SJCRH30 (cell line): ENCODE measurements around the gene STRADA. TPM values are rescaled to one million over a fixed set of nuclear protein-coding genes. Genes with fewer than 3 reads are reported as not detected.
A peak's percentile ranks its signal among the peaks of the same experiment; 100 is the strongest.

Experiments
- DNase-seq, 2 experiments: peaks; one replicate each; pipeline ENCODE4 v3.0.0-alpha.2; 2015 to 2020
- H3K27ac ChIP-seq: fragments of 250-450 bp; sonication (Bioruptor Pico); 2 replicates; pipeline ENCODE4 v1.5.1; 2020; ENCODE audit warnings: mild to moderate bottlenecking, moderate library complexity
- H3K27me3 ChIP-seq: fragments of 250-450 bp; sonication (Bioruptor Pico); 2 replicates; pipeline ENCODE4 v1.5.1; 2020; ENCODE audit warnings: mild to moderate bottlenecking, moderate library complexity
- H3K36me3 ChIP-seq: fragments of 250-450 bp; sonication (Bioruptor Pico); 2 replicates; pipeline ENCODE4 v1.5.1; 2020; ENCODE audit warnings: mild to moderate bottlenecking, moderate library complexity
- H3K4me1 ChIP-seq: fragments of 250-450 bp; sonication (Bioruptor Pico); 2 replicates; pipeline ENCODE4 v1.5.1; 2020; ENCODE audit warnings: mild to moderate bottlenecking, moderate library complexity
- H3K4me3 ChIP-seq: fragments of 250-450 bp; sonication (Bioruptor Pico); 2 replicates; pipeline ENCODE4 v1.5.1; 2020; ENCODE audit warnings: mild to moderate bottlenecking, moderate library complexity
- H3K9me3 ChIP-seq: fragments of 250-450 bp; sonication (Bioruptor Pico); replicated peaks from 2 replicates; pipeline ENCODE4 v1.5.1; 2020; ENCODE audit warnings: mild to moderate bottlenecking, moderate library complexity
- total RNA-seq: library from RNA; depleted of rRNA; stranded (reverse); fragments of >200 nt; shearing (Covaris generic); gene quantifications from 2 replicates; pipeline ENCODE4 v1.2.3, GENCODE V29; 2014; rRNA removed

The STRADA gene
- total RNA-seq = 16.8 and 23.2 TPM in 2 replicates

DNA sequence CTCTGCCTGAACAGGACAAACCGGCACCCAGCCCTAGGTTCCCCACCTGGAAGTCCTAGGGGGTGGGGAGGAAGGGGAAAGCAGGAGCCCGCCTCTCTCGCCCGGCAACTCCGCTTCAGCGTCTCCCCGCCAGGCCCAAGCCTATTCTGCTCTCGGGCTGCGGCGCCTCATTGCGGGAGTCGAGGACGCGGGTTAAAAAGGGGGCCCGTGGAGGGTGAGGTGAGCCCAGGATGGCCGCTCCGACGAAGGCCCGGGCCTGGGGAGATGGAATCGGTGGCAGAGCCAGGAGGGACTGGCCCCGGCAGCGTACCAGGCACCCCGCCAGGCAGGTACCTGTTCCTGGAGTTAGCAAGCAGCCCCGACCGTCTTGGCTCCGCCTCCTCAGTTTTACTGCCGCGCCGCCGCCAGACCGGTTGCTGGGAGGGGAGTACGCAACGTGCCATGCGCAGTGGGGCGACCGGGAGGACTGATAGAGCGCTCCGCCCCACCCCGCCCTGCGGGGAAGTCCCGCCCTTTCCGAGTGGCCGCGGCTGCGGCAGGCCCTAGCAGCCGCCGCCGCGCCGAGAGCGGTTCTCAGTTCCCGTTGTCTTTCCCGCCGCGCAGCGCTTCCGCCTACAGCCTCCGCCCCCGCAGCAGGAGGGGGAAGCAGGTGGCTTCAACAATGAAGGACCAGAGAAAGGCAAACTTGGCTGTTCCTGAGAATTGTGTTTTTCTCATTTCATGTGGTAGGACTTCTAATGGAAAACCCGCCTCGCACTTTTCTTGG is at the start of gene STRADA:
STRADA (minus strand) TSS at position 392 of the 766 bp plus-strand sequence. CDS start 13,430 bp downstream, outside the sequence.
- Histone ChIP-seq H3K27me3 (no peaks in the 10 kb centered on the region), H3K9me3 (no peaks in the 10 kb centered on the region), H3K4me3 (peak within 1 kb of the TSS; percentile 82), H3K4me1 (no peaks in the 10 kb centered on the region), H3K27ac (peak within 1 kb of the TSS; percentile 56), H3K36me3 (peaks cover 10% of the 10 kb centered on the region)
- peak; percentile 96 to 97 for DNase-seq

DNA sequence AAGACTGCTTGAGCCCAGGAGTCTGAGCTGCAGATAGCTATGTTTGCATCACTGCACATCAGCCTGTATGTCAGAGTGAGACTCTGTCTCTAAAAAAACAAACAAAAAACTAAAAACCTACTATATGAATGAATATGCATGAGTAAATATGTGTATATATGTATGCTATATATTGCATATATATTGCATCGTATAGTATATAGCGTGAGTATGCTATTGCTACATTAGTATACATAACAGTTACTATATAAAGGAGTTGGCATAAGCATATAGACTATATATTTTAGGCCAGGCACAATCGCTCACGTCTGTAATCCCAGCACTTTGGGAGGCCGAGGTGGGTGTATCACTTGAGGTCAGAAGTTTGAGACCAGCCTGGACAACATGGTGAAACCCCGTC is 48.5 kb upstream of the STRADA start:
- Histone ChIP-seq H3K4me3 (no peak overlapping the region), H3K36me3 (peaks cover 68% of the 10 kb centered on the region), H3K4me1 (no peaks in the 10 kb centered on the region), H3K27me3 (no peaks in the 10 kb centered on the region), H3K27ac (no peak overlapping the region), H3K9me3 (no peaks in the 10 kb centered on the region)
- DNase-seq = no peak

DNA sequence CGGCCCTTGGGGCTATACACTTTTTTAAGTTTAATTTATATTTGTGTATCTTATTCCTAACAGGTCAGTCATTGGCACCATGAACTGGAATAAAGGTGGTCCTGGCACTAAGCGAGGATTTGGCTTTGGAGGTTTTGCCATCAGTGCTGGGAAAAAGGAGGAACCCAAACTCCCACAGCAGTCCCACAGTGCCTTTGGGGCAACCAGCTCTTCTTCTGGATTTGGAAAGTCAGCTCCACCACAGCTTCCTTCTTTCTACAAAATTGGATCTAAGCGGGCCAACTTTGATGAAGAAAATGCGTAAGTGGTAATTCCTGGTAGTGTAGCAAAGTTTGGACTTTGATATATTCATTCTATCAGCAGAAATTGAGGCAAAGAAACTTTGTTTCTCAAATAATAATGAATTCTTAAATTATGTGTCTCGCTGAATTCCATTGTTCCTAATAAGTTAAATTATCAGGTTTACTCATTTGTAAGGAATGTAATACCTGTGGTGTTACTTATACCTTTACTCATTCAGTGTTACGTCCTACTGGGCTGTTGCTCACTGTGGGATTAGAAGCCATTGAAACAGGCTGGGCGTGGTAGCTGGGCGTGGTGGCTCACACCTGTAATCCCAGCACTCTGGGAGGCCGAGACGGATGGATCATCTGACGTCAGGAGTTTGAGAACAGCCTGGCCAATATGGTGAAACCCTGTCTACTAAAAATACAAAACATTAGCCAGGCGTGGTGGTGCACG is 45.5 kb upstream of the STRADA start:
- peaks cover 65% of the 10 kb centered on the region for H3K36me3 ChIP-seq
- no peaks in the 10 kb centered on the region for H3K9me3 ChIP-seq
- no peaks in the 10 kb centered on the region for H3K27me3 ChIP-seq
- no peaks in the 10 kb centered on the region for H3K4me1 ChIP-seq
- no peak for DNase-seq
- H3K4me3 ChIP-seq = no peak overlapping the region
- H3K27ac ChIP-seq = no peak overlapping the region

DNA sequence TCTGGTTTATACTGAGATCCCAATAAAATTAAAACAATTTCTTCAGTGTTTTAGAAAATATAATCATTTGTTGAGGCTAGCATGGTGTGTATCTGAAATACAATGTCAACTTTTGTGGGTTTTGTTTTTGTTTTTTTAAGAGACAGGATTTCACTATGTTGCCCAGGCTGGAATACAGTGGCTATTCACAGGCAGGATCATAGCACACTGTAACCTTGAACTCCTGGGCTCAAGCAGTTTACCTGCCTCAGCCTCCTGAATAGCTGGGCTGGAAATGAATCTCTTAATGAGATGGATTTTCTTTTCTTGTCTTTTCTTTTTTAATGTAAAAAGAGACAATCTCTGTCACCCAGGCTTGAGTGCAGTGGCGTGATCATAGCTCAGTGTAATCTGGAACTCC is 44.5 kb upstream of the STRADA start:
- Histone ChIP-seq H3K27me3 (no peaks in the 10 kb centered on the region), H3K4me3 (no peak overlapping the region), H3K36me3 (peaks cover 58% of the 10 kb centered on the region), H3K4me1 (no peaks in the 10 kb centered on the region), H3K27ac (no peak overlapping the region), H3K9me3 (no peaks in the 10 kb centered on the region)
- no peak for DNase-seq

- H3K9me3 ChIP-seq = no peaks in the 10 kb centered on the region
- no peak for DNase-seq
- H3K27ac ChIP-seq = no peak overlapping the region
- H3K36me3 ChIP-seq = peaks cover 55% of the 10 kb centered on the region
- H3K4me3 ChIP-seq = no peak overlapping the region
- no peaks in the 10 kb centered on the region for H3K4me1 ChIP-seq
- H3K27me3 ChIP-seq = no peaks in the 10 kb centered on the region
These were observed 44.0 kb upstream of the STRADA start for GRCh38 chr17:63785556-63785955.

- Histone ChIP-seq H3K27ac (no peak overlapping the region), H3K36me3 (peaks cover 43% of the 10 kb centered on the region)
These were observed 41.9 kb upstream of the STRADA start for GRCh38 chr17:63783522-63783921.

DNA sequence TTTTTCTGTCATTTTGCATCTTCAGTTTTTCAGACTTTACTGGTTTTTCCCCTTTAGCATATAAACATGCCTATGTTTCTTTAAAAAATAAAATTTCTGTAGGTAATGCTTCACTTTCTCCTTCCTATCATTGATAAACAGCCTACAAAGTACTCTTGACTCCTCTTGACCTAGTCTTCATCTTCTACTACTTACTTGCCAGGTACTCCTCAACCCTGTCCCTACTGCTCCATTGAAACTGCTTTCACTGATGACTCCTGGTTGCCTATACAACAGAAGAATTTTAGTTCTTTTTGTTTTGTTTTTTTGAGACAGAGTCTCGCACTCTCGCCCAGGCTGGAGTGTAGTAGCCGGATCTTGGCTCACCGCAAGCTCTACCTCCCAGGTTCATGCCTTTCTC is 39.3 kb upstream of the STRADA start:
- Histone ChIP-seq H3K36me3 (peaks cover 37% of the 10 kb centered on the region), H3K27ac (no peak overlapping the region), H3K9me3 (no peaks in the 10 kb centered on the region), H3K4me3 (no peak overlapping the region), H3K4me1 (no peaks in the 10 kb centered on the region), H3K27me3 (no peaks in the 10 kb centered on the region)
- no peak for DNase-seq

More at GRCh38 chr17:63783522-63783921, 41.9 kb upstream of the STRADA start:
- Histone ChIP-seq H3K27me3 (no peaks in the 10 kb centered on the region), H3K4me3 (no peak overlapping the region), H3K4me1 (no peaks in the 10 kb centered on the region), H3K9me3 (no peaks in the 10 kb centered on the region)
- no peak for DNase-seq

DNA sequence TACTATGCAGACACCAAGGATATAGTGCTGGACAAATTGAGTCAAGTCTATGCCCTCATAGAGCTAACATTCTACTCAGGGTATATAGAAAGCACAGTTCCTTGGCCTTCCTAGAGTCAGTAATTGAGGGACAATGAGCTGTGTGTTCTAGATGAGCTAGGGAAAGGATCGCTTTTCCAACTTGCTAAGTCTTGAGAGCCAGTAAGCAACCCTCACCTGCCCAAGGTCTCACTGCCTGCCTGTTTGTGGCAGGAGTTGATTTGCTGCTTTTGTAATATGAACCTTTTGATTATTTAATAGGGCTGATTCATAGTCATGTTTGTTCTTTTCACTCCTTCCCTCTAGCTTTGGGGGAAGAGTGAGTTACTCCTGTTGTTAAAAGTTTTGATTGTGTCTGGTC is 38.9 kb upstream of the STRADA start:
- DNase-seq = peak; percentile 4 to 32
- peaks cover 38% of the 10 kb centered on the region for H3K36me3 ChIP-seq
- no peaks in the 10 kb centered on the region for H3K4me1 ChIP-seq
- H3K27me3 ChIP-seq = no peaks in the 10 kb centered on the region
- H3K4me3 ChIP-seq = no peak overlapping the region
- H3K27ac ChIP-seq = no peak overlapping the region
- no peaks in the 10 kb centered on the region for H3K9me3 ChIP-seq

DNA sequence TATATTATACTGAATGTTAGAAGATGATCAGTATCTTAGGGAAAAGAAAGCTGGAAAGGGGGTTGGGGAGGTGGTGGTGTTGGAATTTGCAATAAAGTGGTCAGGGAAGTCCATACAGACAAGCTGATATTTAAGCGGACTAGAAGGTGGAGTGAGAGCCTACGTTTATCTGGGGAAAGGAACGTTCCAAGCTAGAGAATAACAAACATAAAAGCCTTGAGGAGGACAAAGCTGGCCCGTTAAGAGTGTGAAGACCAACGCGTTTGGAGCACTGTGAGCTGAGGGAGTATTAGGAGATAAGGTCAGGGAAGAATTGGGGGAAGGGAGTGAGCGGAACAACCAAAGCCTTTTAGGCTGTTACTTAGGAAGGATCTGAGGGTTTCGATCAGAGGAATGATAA is 33.8 kb upstream of the STRADA start:
- no peaks in the 10 kb centered on the region for H3K4me1 ChIP-seq
- DNase-seq = peak in 1 of 2 experiments; percentile 2
- H3K36me3 ChIP-seq = peaks cover 15% of the 10 kb centered on the region
- H3K4me3 ChIP-seq = peak overlapping the region; percentile 74
- no peaks in the 10 kb centered on the region for H3K27me3 ChIP-seq
- no peak overlapping the region for H3K27ac ChIP-seq
- no peaks in the 10 kb centered on the region for H3K9me3 ChIP-seq

DNA sequence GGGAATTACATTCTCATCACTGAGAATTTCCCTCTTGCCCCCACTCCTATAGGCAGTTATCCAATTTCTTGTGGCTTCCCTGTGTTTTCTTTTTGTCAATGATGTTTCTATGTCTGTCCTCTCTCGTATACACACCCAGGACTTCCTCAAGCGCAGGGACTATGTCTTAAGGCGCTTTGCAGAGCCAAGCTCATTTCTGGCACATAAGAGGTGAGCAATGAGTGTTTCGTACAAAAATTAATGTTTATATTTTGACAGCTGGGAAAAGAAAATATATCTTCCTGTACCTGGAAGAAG is 33.3 kb upstream of the STRADA start:
- no peaks in the 10 kb centered on the region for H3K27me3 ChIP-seq
- peak in 1 of 2 experiments; percentile 8 for DNase-seq
- H3K4me1 ChIP-seq = no peaks in the 10 kb centered on the region
- H3K36me3 ChIP-seq = peaks cover 13% of the 10 kb centered on the region
- no peaks in the 10 kb centered on the region for H3K9me3 ChIP-seq
- H3K27ac ChIP-seq = peak overlapping the region; percentile 96; the same call in 1 of the 2 replicates
- peak overlapping the region; percentile 74 for H3K4me3 ChIP-seq

DNA sequence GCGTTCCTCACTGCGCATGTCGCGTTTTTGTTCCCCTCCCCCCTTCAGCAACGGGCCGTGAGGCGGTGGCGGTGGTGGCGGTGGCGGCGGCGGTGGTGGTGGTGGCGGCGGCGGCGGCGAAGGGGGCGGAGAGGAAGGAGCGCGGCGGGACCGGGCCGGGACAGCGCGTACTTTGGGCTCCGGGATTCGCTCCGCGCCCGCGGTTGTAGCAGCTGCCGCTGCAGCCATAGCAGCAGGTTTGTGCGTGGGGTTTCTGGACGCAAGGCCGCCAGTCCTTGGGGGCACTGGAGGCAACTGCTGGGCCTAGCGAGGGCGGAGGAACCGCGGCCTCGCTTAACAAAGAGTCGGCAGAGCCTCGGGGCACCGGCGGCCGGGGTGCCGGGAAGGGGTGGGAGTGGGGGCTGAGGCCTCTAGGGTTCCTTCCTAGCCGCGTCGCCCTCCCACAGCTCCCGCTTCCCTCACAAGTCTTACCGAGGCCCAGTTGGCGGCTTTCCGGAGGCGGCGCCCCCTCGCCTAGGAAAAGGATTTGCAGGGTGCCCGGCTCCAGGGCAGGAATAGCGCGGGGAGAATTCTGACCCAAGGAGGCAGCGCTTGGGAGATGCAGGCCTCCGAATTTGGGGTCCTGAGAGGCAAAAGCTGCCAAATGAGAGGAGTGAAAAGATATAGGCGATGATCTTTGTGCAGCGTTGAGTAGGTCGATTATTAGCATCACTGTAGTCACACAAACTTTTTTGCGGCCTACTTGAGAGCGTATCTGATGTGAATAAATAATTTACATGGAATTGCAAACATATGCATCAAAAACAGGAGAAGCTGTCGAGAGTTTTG is 32.8 kb upstream of the STRADA start, which contains the start of gene DDX42:
DDX42 (plus strand) TSS at position 30 of the 828 bp plus-strand sequence. CDS start 12,880 bp downstream, outside the sequence.
- peak; percentile 54 to 63 for DNase-seq
- Histone ChIP-seq H3K4me1 (no peaks in the 10 kb centered on the region), H3K27me3 (no peaks in the 10 kb centered on the region), H3K27ac (peak within 1 kb of the TSS; percentile 96), H3K36me3 (peaks cover 13% of the 10 kb centered on the region), H3K9me3 (no peaks in the 10 kb centered on the region), H3K4me3 (peak within 1 kb of the TSS; percentile 74)

DNA sequence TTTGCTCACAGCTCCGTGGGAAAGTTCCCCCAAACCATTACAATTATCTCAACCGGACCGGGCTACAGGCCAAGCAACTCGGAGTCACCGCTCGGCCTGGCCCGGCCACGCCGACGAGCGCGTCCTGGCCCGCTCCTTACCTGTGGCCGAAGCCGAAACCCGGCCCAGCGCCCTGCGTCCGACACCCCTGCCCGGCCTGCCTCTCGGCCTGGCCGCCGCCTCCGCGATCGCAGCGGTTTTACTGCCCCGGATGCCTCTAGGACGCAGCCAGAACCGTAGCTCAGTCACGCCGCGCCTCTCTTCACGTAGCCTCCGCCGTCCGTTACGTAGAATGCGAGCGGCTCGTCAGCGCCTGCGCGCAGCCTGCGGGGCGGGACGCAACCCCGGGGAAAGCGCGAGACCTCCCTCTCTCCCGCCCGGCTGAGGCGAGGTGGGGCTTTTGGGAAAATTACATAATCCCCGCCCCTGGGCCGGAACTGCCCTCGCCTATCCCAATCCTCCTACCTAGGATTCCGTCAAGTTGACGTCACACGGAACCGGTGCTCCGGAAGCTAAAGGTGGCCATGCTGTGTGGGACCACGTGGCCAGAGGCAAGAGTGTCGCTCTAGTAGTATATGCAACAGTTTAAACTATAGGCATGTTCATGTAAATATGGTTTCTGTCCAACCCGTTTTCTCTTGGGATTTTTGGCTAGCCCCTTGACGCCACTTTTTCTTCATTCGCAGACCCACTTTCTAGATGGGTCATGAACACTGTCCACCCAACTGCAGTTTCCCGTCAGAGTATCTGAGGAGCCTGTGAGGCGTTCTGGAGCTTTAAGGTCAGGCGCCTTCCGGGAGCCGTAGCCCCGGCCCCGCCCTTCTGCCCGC is 31.9 kb upstream of the STRADA start, which contains the start of gene CCDC47:
CCDC47 (minus strand) TSS at position 326 of the 869 bp plus-strand sequence. CDS start 7,422 bp downstream, outside the sequence.
- no peaks in the 10 kb centered on the region for H3K9me3 ChIP-seq
- H3K4me1 ChIP-seq = no peaks in the 10 kb centered on the region
- peak within 1 kb of the TSS; percentile 96 for H3K27ac ChIP-seq
- peak; percentile 98 to 99 for DNase-seq
- no peaks in the 10 kb centered on the region for H3K27me3 ChIP-seq
- peak within 1 kb of the TSS; percentile 74 for H3K4me3 ChIP-seq
- H3K36me3 ChIP-seq = peaks cover 13% of the 10 kb centered on the region

- Histone ChIP-seq H3K27me3 (no peaks in the 10 kb centered on the region), H3K27ac (peak overlapping the region; percentile 96), H3K4me1 (no peaks in the 10 kb centered on the region), H3K9me3 (no peaks in the 10 kb centered on the region), H3K4me3 (peak overlapping the region; percentile 74), H3K36me3 (peaks cover 12% of the 10 kb centered on the region)
- DNase-seq = peak; percentile 29 to 48
These were observed 31.2 kb upstream of the STRADA start for GRCh38 chr17:63772801-63773271.

DNA sequence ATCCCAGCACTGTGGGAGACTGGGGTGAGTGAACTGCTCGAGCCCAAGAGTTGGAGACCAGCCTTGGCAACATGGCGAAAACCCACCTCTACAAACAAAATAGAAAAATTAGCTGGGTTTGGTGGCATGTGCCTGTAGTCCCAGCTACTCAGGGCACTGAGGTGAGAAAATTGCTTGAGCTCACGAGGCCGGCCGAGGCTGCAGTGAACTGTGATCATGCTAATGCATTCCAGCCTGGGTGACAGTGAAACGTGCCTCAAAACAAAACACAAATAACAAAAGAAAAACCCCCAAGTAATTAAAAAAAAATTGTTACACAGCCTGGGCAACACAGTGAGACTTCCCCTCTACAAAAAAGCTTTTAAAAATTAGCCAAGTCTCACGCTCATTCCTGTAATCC is 26.8 kb upstream of the STRADA start:
- H3K4me3 ChIP-seq = no peak overlapping the region
- DNase-seq = no peak
- peaks cover 23% of the 10 kb centered on the region for H3K36me3 ChIP-seq
- no peaks in the 10 kb centered on the region for H3K9me3 ChIP-seq
- H3K4me1 ChIP-seq = no peaks in the 10 kb centered on the region
- H3K27ac ChIP-seq = no peak overlapping the region
- no peaks in the 10 kb centered on the region for H3K27me3 ChIP-seq
